ENCODE data around the gene GTPBP1. TPM values are rescaled to one million over a fixed set of nuclear protein-coding genes. Genes with fewer than 3 reads are reported as not detected.
A peak's percentile ranks its signal among the peaks of the same experiment; 100 is the strongest.

GTPBP1 gene
- polyA plus RNA-seq = 10 to 100 TPM; 12.5 to 19.4 TPM

DNA sequence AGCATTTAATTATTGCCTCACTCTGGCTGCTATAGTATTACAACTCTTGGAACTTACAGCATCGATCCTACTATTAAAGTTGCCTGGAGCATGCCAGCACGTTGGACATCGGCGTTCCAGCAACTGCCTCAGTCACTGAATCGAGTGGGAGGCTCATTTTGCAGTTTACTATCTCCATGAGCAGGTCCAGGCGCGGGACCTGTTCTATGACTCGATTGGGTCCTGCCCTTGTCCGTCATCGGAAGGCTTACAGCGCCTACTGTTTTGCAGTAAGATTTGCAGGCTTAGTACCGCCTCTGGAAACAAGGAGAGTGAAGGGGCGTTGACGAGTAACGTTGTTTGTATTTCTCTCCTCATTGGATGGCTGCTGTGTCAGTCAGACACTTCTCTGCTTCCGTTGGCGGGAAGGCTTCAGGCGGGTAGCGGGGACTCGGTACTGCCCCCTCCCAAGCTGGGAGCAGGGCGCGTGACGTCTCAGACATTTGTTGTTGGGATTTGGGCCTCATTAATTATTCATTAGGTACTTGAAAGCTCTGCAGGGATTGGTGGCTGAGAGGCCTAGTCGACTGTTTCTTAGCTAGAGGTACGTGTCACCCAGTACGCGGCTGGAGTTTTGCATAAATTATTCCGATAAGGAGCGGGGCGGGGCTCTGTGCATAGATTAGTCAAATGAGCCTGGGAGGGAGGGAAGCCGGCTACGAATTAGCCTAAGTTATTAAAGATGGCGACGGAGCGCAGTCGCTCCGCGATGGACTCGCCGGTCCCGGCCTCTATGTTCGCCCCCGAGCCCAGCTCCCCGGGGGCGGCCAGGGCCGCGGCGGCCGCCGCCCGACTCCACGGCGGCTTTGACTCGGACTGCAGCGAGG lies at the start of gene GTPBP1:
Gene GTPBP1, plus strand, starts transcription at position 710 of the 866 bp plus-strand sequence. Its CDS starts 12 bp downstream, at position 722.
- H3K36me3 ChIP-seq (ENCODE audit: control insufficient read depth in 2 of 2, insufficient read depth in 2 of 2, low read length in 1 of 2) = peaks cover 0 to 3% of the 10 kb centered on the region in 2 donors
- H3K27me3 ChIP-seq (ENCODE audit: control insufficient read depth in 1 of 2, insufficient read depth in 2 of 2, low read length in 2 of 2) = no peaks in the 10 kb centered on the region
- WGBS, 2 donors = 0% methylated on average over 55 of the region's 55 CpGs
- peak within 1 kb of the TSS; percentile 96 to 97 for H3K27ac ChIP-seq (ENCODE audit: low read depth in 2 of 2, low read length in 1 of 2)
- H3K4me1 ChIP-seq (ENCODE audit: control insufficient read depth in 2 of 2, insufficient read depth in 2 of 2, low read length in 1 of 2) = peaks cover 0 to 7% of the 10 kb centered on the region in 2 donors
- peak within 1 kb of the TSS; percentile 86 to 97 for H3K4me3 ChIP-seq (ENCODE audit: low read depth in 1 of 2, low read length in 2 of 2)
- no peaks in the 10 kb centered on the region for H3K9me3 ChIP-seq (ENCODE audit: control insufficient read depth in 2 of 2, insufficient read depth in 1 of 2, low read depth in 1 of 2, low read length in 1 of 2)

DNA sequence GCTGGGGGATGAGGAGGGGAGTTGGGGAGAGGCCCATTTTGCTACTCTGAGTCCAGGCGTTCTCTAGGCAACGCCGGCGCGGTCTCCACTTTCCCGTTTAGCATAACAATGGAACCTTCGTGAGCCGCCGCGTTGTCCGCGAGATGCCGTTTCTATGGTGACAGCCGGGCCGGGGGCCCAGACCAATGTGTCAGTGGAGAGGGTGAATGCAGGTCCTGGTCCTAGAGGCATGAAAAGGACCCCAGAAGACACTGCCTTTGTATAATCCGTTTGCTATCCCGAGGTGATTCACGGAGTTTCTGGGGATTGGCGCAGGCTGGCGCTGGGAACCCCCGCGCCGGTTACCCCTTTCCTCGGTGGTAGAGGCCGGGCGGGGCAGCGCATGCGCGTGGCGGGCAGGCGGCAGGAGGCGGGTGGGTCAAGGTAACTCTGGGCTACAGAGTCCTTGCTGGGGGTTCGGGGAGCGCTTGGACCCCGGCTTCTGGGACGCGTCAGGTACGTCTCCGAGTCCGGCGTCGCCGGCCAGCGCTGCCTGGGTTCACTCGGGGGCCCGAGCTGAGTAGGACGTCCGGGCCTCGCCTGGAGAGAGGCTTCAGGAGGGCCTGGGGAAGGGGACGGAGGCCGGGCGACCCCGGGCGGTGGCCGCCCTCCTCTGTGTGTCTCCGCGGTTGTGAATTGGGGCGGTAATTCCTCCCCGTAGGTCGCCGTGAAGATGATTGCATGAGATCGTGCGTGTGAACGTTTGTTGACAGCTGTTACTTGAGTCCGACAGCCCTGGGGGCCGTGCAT lies 49.3 kb upstream of the GTPBP1 start, which contains the start of the genes CBY1 and FAM227A:
Gene CBY1, plus strand, starts transcription at position 383 of the 789 bp plus-strand sequence. CDS start 11,417 bp downstream, outside the sequence.
Gene FAM227A, minus strand, starts transcription at position 137 of the 789 bp plus-strand sequence. CDS start 6,224 bp downstream, outside the sequence.
- WGBS, 2 donors = 0 to 1% methylated on average over 66 of the region's 66 CpGs
- Histone ChIP-seq H3K4me3 (ENCODE audit: low read depth in 1 of 2, low read length in 2 of 2) (peak within 1 kb of the TSS; percentile 77 to 91), H3K9me3 (ENCODE audit: control insufficient read depth in 2 of 2, insufficient read depth in 1 of 2, low read depth in 1 of 2, low read length in 1 of 2) (no peaks in the 10 kb centered on the region), H3K4me1 (ENCODE audit: control insufficient read depth in 2 of 2, insufficient read depth in 2 of 2, low read length in 1 of 2) (peaks cover 2 to 6% of the 10 kb centered on the region in 2 donors), H3K27me3 (ENCODE audit: control insufficient read depth in 1 of 2, insufficient read depth in 2 of 2, low read length in 2 of 2) (no peaks in the 10 kb centered on the region), H3K36me3 (ENCODE audit: control insufficient read depth in 2 of 2, insufficient read depth in 2 of 2, low read length in 1 of 2) (no peaks in the 10 kb centered on the region), H3K27ac (ENCODE audit: low read depth in 2 of 2, low read length in 1 of 2) (peak within 1 kb of the TSS; percentile 72 to 88)

DNA sequence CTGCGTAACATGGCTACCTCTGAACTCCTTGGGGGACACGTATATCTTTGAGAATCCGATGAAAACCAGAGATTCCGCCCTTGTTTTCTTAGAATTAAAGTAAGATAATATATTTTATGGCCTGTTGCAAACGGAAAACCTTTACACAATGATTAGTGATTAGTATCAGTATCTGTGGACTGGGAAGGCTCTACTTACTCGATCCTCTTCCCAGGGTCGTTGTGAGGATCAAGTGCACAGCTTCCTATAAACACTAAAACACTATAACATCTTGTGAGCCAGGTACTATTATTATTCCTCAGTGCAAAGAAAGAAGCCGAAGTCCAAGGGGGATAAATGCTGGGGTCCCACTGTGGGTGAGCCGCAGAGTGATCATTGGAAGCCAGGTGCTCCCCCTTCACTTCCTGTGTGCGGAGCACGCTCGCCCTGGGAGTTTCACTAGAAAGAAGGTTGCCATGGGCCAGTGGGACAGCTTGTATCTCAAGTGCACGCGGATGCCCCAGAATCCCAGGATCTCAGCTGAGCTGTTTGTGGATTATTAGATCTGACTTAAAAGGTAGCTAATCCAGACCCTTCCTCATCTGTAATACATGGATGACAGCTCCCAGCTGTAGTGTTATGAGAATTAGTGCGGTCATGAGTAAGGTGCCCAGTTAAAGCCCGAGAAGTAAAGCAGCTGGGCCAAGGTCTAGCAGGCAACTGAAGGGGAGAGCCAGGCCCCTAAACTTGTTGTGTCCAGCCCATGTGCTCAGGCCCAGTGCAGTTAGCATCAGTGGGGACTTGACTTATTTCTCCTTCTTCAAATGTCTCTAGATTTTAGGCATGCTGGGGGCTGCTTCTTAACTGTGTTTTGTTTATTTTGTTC lies 48.5 kb upstream of the GTPBP1 start:
- whole genome bisulfite sequencing, 2 donors = 5% methylated on average over 16 of the region's 16 CpGs
- Histone ChIP-seq H3K4me3 (ENCODE audit: low read depth in 1 of 2, low read length in 2 of 2) (peak overlapping the region; percentile 77 to 91), H3K36me3 (ENCODE audit: control insufficient read depth in 2 of 2, insufficient read depth in 2 of 2, low read length in 1 of 2) (no peaks in the 10 kb centered on the region), H3K27ac (ENCODE audit: low read depth in 2 of 2, low read length in 1 of 2) (peak overlapping the region; percentile 72 to 88), H3K27me3 (ENCODE audit: control insufficient read depth in 1 of 2, insufficient read depth in 2 of 2, low read length in 2 of 2) (no peaks in the 10 kb centered on the region), H3K9me3 (ENCODE audit: control insufficient read depth in 2 of 2, insufficient read depth in 1 of 2, low read depth in 1 of 2, low read length in 1 of 2) (no peaks in the 10 kb centered on the region), H3K4me1 (ENCODE audit: control insufficient read depth in 2 of 2, insufficient read depth in 2 of 2, low read length in 1 of 2) (peaks cover 2 to 6% of the 10 kb centered on the region in 2 donors)

DNA sequence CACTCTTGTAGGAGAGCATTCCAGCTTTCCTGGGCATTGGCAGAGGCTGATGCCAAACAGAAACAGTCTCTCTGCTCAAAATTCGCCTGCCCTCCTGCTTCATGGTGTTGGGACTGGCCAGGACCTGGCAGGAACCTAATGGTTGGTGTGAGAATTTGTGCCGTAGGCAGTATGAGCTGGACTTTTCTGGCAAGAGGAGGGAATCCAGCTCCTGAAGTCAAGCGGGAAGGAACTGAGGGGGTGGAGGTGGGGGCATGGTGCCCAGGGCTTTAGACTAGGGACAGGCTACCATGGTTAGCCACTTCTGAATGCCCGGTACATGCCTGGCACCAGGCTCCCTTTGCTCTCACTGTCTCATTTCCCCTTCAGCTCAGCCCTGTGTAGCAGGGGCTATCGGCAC lies 30.9 kb upstream of the GTPBP1 start:
- peaks cover 17 to 18% of the 10 kb centered on the region in 2 donors for H3K36me3 ChIP-seq (ENCODE audit: control insufficient read depth in 2 of 2, insufficient read depth in 2 of 2, low read length in 1 of 2)
- no peaks in the 10 kb centered on the region for H3K9me3 ChIP-seq (ENCODE audit: control insufficient read depth in 2 of 2, insufficient read depth in 1 of 2, low read depth in 1 of 2, low read length in 1 of 2)
- no peaks in the 10 kb centered on the region for H3K27me3 ChIP-seq (ENCODE audit: control insufficient read depth in 1 of 2, insufficient read depth in 2 of 2, low read length in 2 of 2)
- no peak overlapping the region for H3K27ac ChIP-seq (ENCODE audit: low read depth in 2 of 2, low read length in 1 of 2)
- no peaks in the 10 kb centered on the region for H3K4me1 ChIP-seq (ENCODE audit: control insufficient read depth in 2 of 2, insufficient read depth in 2 of 2, low read length in 1 of 2)
- whole genome bisulfite sequencing, 2 donors = 56 to 75% methylated on average over 5 of the region's 5 CpGs
- H3K4me3 ChIP-seq (ENCODE audit: low read depth in 1 of 2, low read length in 2 of 2) = no peak overlapping the region

DNA sequence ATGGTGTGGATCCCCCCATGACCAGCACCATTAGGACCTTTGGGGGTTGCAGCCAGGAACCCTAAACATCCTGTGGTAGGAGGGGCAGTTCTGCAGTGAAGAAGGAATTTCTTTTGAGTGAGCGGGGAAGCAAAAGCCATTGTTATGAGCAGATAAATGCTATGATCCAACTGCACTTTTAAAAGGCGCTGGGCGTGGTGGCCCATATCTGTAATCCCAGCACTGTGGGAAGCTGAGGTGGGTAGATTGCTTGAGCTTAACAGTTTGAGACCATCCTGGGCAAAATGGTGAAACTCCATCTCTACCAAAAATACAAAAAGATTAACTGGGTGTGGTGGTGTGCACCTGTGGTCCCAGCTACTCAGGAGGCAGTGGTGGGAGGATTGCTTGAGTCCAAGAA lies 29.9 kb upstream of the GTPBP1 start:
- Histone ChIP-seq H3K36me3 (ENCODE audit: control insufficient read depth in 2 of 2, insufficient read depth in 2 of 2, low read length in 1 of 2) (peaks cover 15 to 16% of the 10 kb centered on the region in 2 donors), H3K27ac (ENCODE audit: low read depth in 2 of 2, low read length in 1 of 2) (no peak overlapping the region), H3K9me3 (ENCODE audit: control insufficient read depth in 2 of 2, insufficient read depth in 1 of 2, low read depth in 1 of 2, low read length in 1 of 2) (no peaks in the 10 kb centered on the region), H3K27me3 (ENCODE audit: control insufficient read depth in 1 of 2, insufficient read depth in 2 of 2, low read length in 2 of 2) (no peaks in the 10 kb centered on the region), H3K4me3 (ENCODE audit: low read depth in 1 of 2, low read length in 2 of 2) (no peak overlapping the region), H3K4me1 (ENCODE audit: control insufficient read depth in 2 of 2, insufficient read depth in 2 of 2, low read length in 1 of 2) (no peaks in the 10 kb centered on the region)
- 95 to 100% methylated on average over 3 of the region's 3 CpGs for WGBS, 2 donors

DNA sequence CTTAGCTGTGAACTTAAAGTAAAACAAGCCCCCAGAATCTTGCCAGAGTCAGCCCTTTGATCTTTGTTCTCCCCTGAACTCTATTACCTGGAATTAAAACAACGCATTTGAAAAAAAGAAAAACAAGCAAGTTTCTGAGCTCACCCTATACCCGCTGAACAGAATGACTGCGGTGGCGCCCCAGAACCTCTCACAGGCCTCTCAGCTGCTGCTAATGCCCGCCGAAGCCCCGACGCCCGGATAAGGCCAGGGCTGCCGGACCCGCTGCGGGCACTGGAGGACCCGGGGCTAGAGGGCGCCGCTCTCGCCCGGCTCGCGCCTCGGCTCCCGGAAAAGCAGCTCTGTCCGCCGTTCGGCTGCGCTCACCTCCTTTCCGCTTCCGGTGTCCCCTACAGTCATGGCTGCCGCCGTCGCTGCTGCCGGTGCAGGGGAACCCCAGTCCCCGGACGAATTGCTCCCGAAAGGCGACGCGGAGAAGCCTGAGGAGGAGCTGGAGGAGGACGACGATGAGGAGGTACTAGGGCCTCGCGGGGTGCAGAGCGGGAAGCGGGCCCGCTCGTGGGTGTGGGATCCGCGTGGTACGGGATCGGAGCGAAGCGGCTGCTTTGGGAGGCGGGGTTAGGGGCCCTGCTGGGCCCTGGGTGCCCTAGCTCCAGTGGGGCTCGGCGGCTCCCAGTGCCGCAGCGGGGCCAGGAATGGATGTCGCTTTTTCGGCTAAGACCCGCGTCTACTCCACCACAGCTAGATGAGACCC lies 24.0 kb upstream of the GTPBP1 start, which contains the start of gene TOMM22:
Gene TOMM22, plus strand, starts transcription at position 376 of the 754 bp plus-strand sequence. Its CDS starts 22 bp downstream, at position 398.
- H3K4me3 ChIP-seq (ENCODE audit: low read depth in 1 of 2, low read length in 2 of 2) = peak within 1 kb of the TSS; percentile 70 to 84
- peaks cover 10 to 16% of the 10 kb centered on the region in 2 donors for H3K36me3 ChIP-seq (ENCODE audit: control insufficient read depth in 2 of 2, insufficient read depth in 2 of 2, low read length in 1 of 2)
- no peaks in the 10 kb centered on the region for H3K27me3 ChIP-seq (ENCODE audit: control insufficient read depth in 1 of 2, insufficient read depth in 2 of 2, low read length in 2 of 2)
- peak within 1 kb of the TSS; percentile 54 to 58 for H3K27ac ChIP-seq (ENCODE audit: low read depth in 2 of 2, low read length in 1 of 2)
- H3K4me1 ChIP-seq (ENCODE audit: control insufficient read depth in 2 of 2, insufficient read depth in 2 of 2, low read length in 1 of 2) = peaks cover 0 to 4% of the 10 kb centered on the region in 2 donors
- 0 to 1% methylated on average over 60 of the region's 60 CpGs for WGBS, 2 donors
- H3K9me3 ChIP-seq (ENCODE audit: control insufficient read depth in 2 of 2, insufficient read depth in 1 of 2, low read depth in 1 of 2, low read length in 1 of 2) = no peaks in the 10 kb centered on the region

DNA sequence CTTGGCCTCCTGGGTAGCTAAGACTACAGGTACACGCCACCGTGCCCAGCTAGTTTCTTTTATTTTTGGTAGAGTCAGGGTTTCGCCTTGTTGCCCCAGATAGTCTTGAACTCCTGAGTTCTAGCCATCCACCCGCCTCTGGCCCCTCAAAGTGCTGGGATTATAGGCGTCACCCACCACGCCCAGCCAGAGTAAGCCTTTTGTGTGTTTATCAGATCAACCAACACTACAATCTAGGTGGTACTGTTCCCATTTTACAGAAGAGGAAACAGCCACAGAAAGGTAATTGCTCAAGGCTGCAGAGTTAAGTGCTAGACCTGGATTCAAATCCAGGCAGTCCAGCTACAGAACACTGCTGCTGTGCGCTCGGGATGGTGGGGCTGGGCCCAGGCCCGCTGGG lies 20.8 kb upstream of the GTPBP1 start:
- no peaks in the 10 kb centered on the region for H3K9me3 ChIP-seq (ENCODE audit: control insufficient read depth in 2 of 2, insufficient read depth in 1 of 2, low read depth in 1 of 2, low read length in 1 of 2)
- no peak overlapping the region for H3K27ac ChIP-seq (ENCODE audit: low read depth in 2 of 2, low read length in 1 of 2)
- H3K27me3 ChIP-seq (ENCODE audit: control insufficient read depth in 1 of 2, insufficient read depth in 2 of 2, low read length in 2 of 2) = no peaks in the 10 kb centered on the region
- 86 to 87% methylated on average over 9 of the region's 9 CpGs for WGBS, 2 donors
- H3K4me1 ChIP-seq (ENCODE audit: control insufficient read depth in 2 of 2, insufficient read depth in 2 of 2, low read length in 1 of 2) = peaks cover 0 to 4% of the 10 kb centered on the region in 2 donors
- no peak overlapping the region for H3K4me3 ChIP-seq (ENCODE audit: low read depth in 1 of 2, low read length in 2 of 2)
- H3K36me3 ChIP-seq (ENCODE audit: control insufficient read depth in 2 of 2, insufficient read depth in 2 of 2, low read length in 1 of 2) = peaks cover 18 to 29% of the 10 kb centered on the region in 2 donors

DNA sequence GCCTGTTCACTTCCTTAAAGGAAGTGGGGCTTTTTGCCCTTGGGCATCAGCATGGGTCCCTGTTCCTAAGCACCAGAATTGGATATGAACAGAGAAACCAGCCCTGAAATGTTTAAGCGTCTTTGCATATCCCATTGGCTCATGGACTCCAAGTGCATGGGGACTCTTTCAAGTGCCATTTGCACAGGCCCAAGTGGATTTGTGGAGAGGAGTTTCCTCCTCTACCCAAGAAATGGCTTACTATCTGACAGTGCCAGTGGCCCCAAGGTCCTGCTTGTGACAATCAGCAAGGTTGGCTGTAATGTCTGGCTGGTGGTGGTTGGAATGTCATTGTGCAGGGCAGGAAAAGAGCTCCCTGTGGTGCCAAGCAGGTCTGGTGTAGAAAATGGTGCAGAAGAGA lies 20.0 kb upstream of the GTPBP1 start:
- Histone ChIP-seq H3K4me3 (ENCODE audit: low read depth in 1 of 2, low read length in 2 of 2) (no peak overlapping the region), H3K4me1 (ENCODE audit: control insufficient read depth in 2 of 2, insufficient read depth in 2 of 2, low read length in 1 of 2) (peaks cover 0 to 4% of the 10 kb centered on the region in 2 donors), H3K27me3 (ENCODE audit: control insufficient read depth in 1 of 2, insufficient read depth in 2 of 2, low read length in 2 of 2) (no peaks in the 10 kb centered on the region), H3K27ac (ENCODE audit: low read depth in 2 of 2, low read length in 1 of 2) (no peak overlapping the region), H3K9me3 (ENCODE audit: control insufficient read depth in 2 of 2, insufficient read depth in 1 of 2, low read depth in 1 of 2, low read length in 1 of 2) (no peaks in the 10 kb centered on the region), H3K36me3 (ENCODE audit: control insufficient read depth in 2 of 2, insufficient read depth in 2 of 2, low read length in 1 of 2) (peaks cover 18 to 29% of the 10 kb centered on the region in 2 donors)
- WGBS, 2 donors = 84 to 91% methylated on average over 1 of the region's 1 CpG
